Suprapubic skin (tissue), 4 donors: Measurements from ENCODE around the gene SMOC2.

ENCODE experiments used
- EP300 ChIP-seq: sonication (generic); formaldehyde crosslinking; IDR thresholded peaks from one replicate; pipeline ENCODE4 v1.6.1; 2017; ENCODE audit warnings: antibody characterized with exemption
- POLR2A ChIP-seq, 2 donors: fragments of 450-650 bp; IDR thresholded peaks; one replicate each; pipeline ENCODE4 v1.6.1; 2017; ENCODE audit warnings: antibody characterized with exemption in 2 of 2, mild to moderate bottlenecking in 2 of 2, moderate library complexity in 2 of 2
- POLR2AphosphoS5 ChIP-seq, 3 donors: sonication (generic); formaldehyde crosslinking; IDR thresholded peaks; one replicate each; pipeline ENCODE4 v1.6.1; 2017; ENCODE audit warnings: antibody characterized with exemption in 3 of 3
- TF ChIP-seq, protein P1 (sequence below), 2 donors: fragments of 200-600 bp in 1 of 2; fragments of 450-650 bp in 1 of 2; sonication (generic) in 1 of 2; IDR thresholded peaks; one replicate each; pipeline ENCODE4 v1.5.1; 2016 to 2019; ENCODE audit warnings: antibody characterized with exemption in 2 of 2, mild to moderate bottlenecking in 1 of 2, moderate library complexity in 1 of 2

- no peak for TF ChIP-seq POLR2A (IDR thresholded peaks at IDR 0.05)
- TF ChIP-seq, protein P1, sequence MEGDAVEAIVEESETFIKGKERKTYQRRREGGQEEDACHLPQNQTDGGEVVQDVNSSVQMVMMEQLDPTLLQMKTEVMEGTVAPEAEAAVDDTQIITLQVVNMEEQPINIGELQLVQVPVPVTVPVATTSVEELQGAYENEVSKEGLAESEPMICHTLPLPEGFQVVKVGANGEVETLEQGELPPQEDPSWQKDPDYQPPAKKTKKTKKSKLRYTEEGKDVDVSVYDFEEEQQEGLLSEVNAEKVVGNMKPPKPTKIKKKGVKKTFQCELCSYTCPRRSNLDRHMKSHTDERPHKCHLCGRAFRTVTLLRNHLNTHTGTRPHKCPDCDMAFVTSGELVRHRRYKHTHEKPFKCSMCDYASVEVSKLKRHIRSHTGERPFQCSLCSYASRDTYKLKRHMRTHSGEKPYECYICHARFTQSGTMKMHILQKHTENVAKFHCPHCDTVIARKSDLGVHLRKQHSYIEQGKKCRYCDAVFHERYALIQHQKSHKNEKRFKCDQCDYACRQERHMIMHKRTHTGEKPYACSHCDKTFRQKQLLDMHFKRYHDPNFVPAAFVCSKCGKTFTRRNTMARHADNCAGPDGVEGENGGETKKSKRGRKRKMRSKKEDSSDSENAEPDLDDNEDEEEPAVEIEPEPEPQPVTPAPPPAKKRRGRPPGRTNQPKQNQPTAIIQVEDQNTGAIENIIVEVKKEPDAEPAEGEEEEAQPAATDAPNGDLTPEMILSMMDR (IDR thresholded peaks at IDR 0.05) = no peak
- TF ChIP-seq EP300 = no peak
- no peak for TF ChIP-seq POLR2AphosphoS5 (IDR thresholded peaks at IDR 0.05)
Observed at GRCh38 chr6:168600381-168600780, 159.4 kb downstream of the SMOC2 start.
